Measurements from ENCODE around the gene LRP2.

DNA sequence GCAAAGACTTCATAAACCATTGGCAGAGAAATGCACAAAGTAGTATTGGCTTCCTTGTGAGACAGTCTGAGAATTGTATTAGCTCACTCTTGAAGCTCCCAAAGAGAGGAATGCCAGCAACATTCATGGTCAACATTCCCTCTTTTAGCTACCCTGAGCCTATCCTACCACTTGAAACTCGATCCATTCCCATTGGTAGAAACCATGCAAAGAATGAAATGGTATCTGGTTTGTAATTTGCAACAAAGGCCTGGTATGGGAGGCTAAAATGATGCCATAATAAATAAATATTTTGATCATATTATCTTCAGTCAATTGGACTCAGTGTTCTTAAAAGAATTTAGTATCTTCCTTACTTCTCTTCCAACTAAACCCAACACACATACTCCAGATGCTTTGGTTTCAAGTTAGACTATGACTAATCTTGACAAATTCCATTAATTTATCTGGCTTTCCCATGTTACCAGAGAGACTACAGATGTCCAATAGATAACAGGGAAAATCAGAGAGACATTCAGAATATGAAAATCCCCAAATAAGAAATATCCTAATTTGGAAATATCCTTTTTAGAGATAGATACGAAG, 190.1 kb downstream of the LRP2 start:
- TF ChIP-seq, protein P1, sequence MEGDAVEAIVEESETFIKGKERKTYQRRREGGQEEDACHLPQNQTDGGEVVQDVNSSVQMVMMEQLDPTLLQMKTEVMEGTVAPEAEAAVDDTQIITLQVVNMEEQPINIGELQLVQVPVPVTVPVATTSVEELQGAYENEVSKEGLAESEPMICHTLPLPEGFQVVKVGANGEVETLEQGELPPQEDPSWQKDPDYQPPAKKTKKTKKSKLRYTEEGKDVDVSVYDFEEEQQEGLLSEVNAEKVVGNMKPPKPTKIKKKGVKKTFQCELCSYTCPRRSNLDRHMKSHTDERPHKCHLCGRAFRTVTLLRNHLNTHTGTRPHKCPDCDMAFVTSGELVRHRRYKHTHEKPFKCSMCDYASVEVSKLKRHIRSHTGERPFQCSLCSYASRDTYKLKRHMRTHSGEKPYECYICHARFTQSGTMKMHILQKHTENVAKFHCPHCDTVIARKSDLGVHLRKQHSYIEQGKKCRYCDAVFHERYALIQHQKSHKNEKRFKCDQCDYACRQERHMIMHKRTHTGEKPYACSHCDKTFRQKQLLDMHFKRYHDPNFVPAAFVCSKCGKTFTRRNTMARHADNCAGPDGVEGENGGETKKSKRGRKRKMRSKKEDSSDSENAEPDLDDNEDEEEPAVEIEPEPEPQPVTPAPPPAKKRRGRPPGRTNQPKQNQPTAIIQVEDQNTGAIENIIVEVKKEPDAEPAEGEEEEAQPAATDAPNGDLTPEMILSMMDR (IDR thresholded peaks at IDR 0.05), result no peak
- TF ChIP-seq POLR2A (IDR thresholded peaks at IDR 0.05), result no peak
